ENCODE data around the gene CTU2.

Gene CTU2

GRCh38 chr16:88691924-88692560, 14.3 kb upstream of the CTU2 start:
- Histone ChIP-seq H3K27me3 (replicated peaks in 2 of 5; ENCODE audit: control insufficient read depth in 4 of 5, insufficient read depth in 5 of 5, low read length in 4 of 5) (no peaks in the 10 kb centered on the region), H3K36me3 (ENCODE audit: control insufficient read depth in 4 of 4, insufficient read depth in 4 of 4, low read length in 3 of 4) (peaks cover 0 to 25% (median 14%) of the 10 kb centered on the region in 4 experiments), H3K4me1 (ENCODE audit: control extremely low read depth in 1 of 4, control insufficient read depth in 4 of 4, insufficient read depth in 4 of 4, low read length in 3 of 4) (peaks cover 2 to 56% (median 39%) of the 10 kb centered on the region in 4 experiments), H3K9me3 (ENCODE audit: control extremely low read depth in 1 of 5, control insufficient read depth in 4 of 5, insufficient read depth in 2 of 5, low read depth in 1 of 5, low read length in 4 of 5) (no peaks in the 10 kb centered on the region), H3K27ac (ENCODE audit: insufficient read depth in 1 of 2, low read depth in 1 of 2, low read length in 2 of 2, poor library complexity in 1 of 2, severe bottlenecking in 2 of 2) (no peak overlapping the region), H3K4me3 (ENCODE audit: control insufficient read depth in 1 of 7, extremely low read depth in 1 of 7, insufficient read depth in 4 of 7, low read depth in 2 of 7, low read length in 6 of 7) (peak overlapping the region in 4 of 7 experiments; percentile 1 to 57 (median 20))
- ChIA-PET POLR2A (interaction anchor here (0.9 to 2.2 kb wide), 4 partner anchors 9 to 38 kb away, joined by 3 to 15 read pairs (median 8); partner anchors contain the start of genes CTU2 and RNF166), CTCF (interaction anchor here (1.6 kb wide), 1 partner anchor 10 kb away, joined by 5 read pairs; no protein-coding TSS in a partner anchor)
- DNase-seq, result peak; percentile 60 to 96 (median 92)
- WGBS (ENCODE audit: insufficient coverage), result 14% methylated on average over 25 of the region's 26 CpGs

- Histone ChIP-seq H3K4me3 (ENCODE audit: control insufficient read depth in 1 of 7, extremely low read depth in 1 of 7, insufficient read depth in 4 of 7, low read depth in 2 of 7, low read length in 6 of 7) (peak overlapping the region in 2 of 7 experiments; percentile 11 to 57), H3K36me3 (ENCODE audit: control insufficient read depth in 4 of 4, insufficient read depth in 4 of 4, low read length in 3 of 4) (peaks cover 0 to 33% (median 22%) of the 10 kb centered on the region in 4 experiments), H3K4me1 (ENCODE audit: control extremely low read depth in 1 of 4, control insufficient read depth in 4 of 4, insufficient read depth in 4 of 4, low read length in 3 of 4) (peaks cover 2 to 53% (median 36%) of the 10 kb centered on the region in 4 experiments), H3K9me3 (ENCODE audit: control extremely low read depth in 1 of 5, control insufficient read depth in 4 of 5, insufficient read depth in 2 of 5, low read depth in 1 of 5, low read length in 4 of 5) (no peaks in the 10 kb centered on the region), H3K27ac (ENCODE audit: insufficient read depth in 1 of 2, low read depth in 1 of 2, low read length in 2 of 2, poor library complexity in 1 of 2, severe bottlenecking in 2 of 2) (no peak overlapping the region), H3K27me3 (replicated peaks in 2 of 5; ENCODE audit: control insufficient read depth in 4 of 5, insufficient read depth in 5 of 5, low read length in 4 of 5) (no peaks in the 10 kb centered on the region)
- DNase-seq, result no peak
- CTCF ChIA-PET, result interaction anchor here (1.6 kb wide), 1 partner anchor 9 kb away, joined by 5 read pairs; no protein-coding TSS in a partner anchor
- POLR2A ChIA-PET, result interaction anchor here (1.5 to 2.2 kb wide), 3 partner anchors 8 to 14 kb away, joined by 6 to 15 read pairs (median 9); partner anchors contain the start of genes CTU2 and RNF166
- 50% methylated on average over 2 of the region's 10 CpGs for WGBS (ENCODE audit: insufficient coverage)
Measured at GRCh38 chr16:88692861-88693260, 13.4 kb upstream of the CTU2 start.

- Histone ChIP-seq H3K4me3 (ENCODE audit: control insufficient read depth in 1 of 7, extremely low read depth in 1 of 7, insufficient read depth in 4 of 7, low read depth in 2 of 7, low read length in 6 of 7) (peak overlapping the region in 2 of 7 experiments; percentile 11 to 57), H3K27me3 (replicated peaks in 2 of 5; ENCODE audit: control insufficient read depth in 4 of 5, insufficient read depth in 5 of 5, low read length in 4 of 5) (no peaks in the 10 kb centered on the region), H3K27ac (ENCODE audit: insufficient read depth in 1 of 2, low read depth in 1 of 2, low read length in 2 of 2, poor library complexity in 1 of 2, severe bottlenecking in 2 of 2) (no peak overlapping the region), H3K4me1 (ENCODE audit: control extremely low read depth in 1 of 4, control insufficient read depth in 4 of 4, insufficient read depth in 4 of 4, low read length in 3 of 4) (peaks cover 2 to 53% (median 33%) of the 10 kb centered on the region in 4 experiments), H3K36me3 (ENCODE audit: control insufficient read depth in 4 of 4, insufficient read depth in 4 of 4, low read length in 3 of 4) (peaks cover 0 to 40% (median 28%) of the 10 kb centered on the region in 4 experiments), H3K9me3 (ENCODE audit: control extremely low read depth in 1 of 5, control insufficient read depth in 4 of 5, insufficient read depth in 2 of 5, low read depth in 1 of 5, low read length in 4 of 5) (no peaks in the 10 kb centered on the region)
- CTCF ChIA-PET, result interaction anchor here (0.8 kb wide), 1 partner anchor 9 kb away, joined by 3 read pairs; no protein-coding TSS in a partner anchor
- 91% methylated on average over 24 of the region's 39 CpGs for WGBS (ENCODE audit: insufficient coverage)
- POLR2A ChIA-PET, result no interaction called here
- no peak for DNase-seq
Measured at GRCh38 chr16:88693420-88694177, 12.7 kb upstream of the CTU2 start.

GRCh38 chr16:88694221-88695087, 11.8 kb upstream of the CTU2 start:
- Histone ChIP-seq H3K4me1 (ENCODE audit: control extremely low read depth in 1 of 4, control insufficient read depth in 4 of 4, insufficient read depth in 4 of 4, low read length in 3 of 4) (peaks cover 2 to 57% (median 35%) of the 10 kb centered on the region in 4 experiments), H3K27ac (ENCODE audit: insufficient read depth in 1 of 2, low read depth in 1 of 2, low read length in 2 of 2, poor library complexity in 1 of 2, severe bottlenecking in 2 of 2) (no peak overlapping the region), H3K27me3 (replicated peaks in 2 of 5; ENCODE audit: control insufficient read depth in 4 of 5, insufficient read depth in 5 of 5, low read length in 4 of 5) (no peaks in the 10 kb centered on the region), H3K9me3 (ENCODE audit: control extremely low read depth in 1 of 5, control insufficient read depth in 4 of 5, insufficient read depth in 2 of 5, low read depth in 1 of 5, low read length in 4 of 5) (no peaks in the 10 kb centered on the region), H3K4me3 (ENCODE audit: control insufficient read depth in 1 of 7, extremely low read depth in 1 of 7, insufficient read depth in 4 of 7, low read depth in 2 of 7, low read length in 6 of 7) (no peak overlapping the region), H3K36me3 (ENCODE audit: control insufficient read depth in 4 of 4, insufficient read depth in 4 of 4, low read length in 3 of 4) (peaks cover 0 to 49% (median 36%) of the 10 kb centered on the region in 4 experiments)
- ChIA-PET CTCF (interaction anchor here (0.8 kb wide), 1 partner anchor 9 kb away, joined by 3 read pairs; no protein-coding TSS in a partner anchor), POLR2A (no interaction called here)
- 92% methylated on average over 33 of the region's 37 CpGs for WGBS (ENCODE audit: insufficient coverage)
- DNase-seq, result no peak

GRCh38 chr16:88695218-88695617, 11.1 kb upstream of the CTU2 start:
- 96% methylated on average over 14 of the region's 15 CpGs for WGBS (ENCODE audit: insufficient coverage)
- Histone ChIP-seq H3K36me3 (ENCODE audit: control insufficient read depth in 4 of 4, insufficient read depth in 4 of 4, low read length in 3 of 4) (peaks cover 0 to 56% (median 40%) of the 10 kb centered on the region in 4 experiments), H3K4me3 (ENCODE audit: control insufficient read depth in 1 of 7, extremely low read depth in 1 of 7, insufficient read depth in 4 of 7, low read depth in 2 of 7, low read length in 6 of 7) (no peak overlapping the region), H3K4me1 (ENCODE audit: control extremely low read depth in 1 of 4, control insufficient read depth in 4 of 4, insufficient read depth in 4 of 4, low read length in 3 of 4) (peaks cover 2 to 63% (median 43%) of the 10 kb centered on the region in 4 experiments), H3K27ac (ENCODE audit: insufficient read depth in 1 of 2, low read depth in 1 of 2, low read length in 2 of 2, poor library complexity in 1 of 2, severe bottlenecking in 2 of 2) (no peak overlapping the region), H3K9me3 (ENCODE audit: control extremely low read depth in 1 of 5, control insufficient read depth in 4 of 5, insufficient read depth in 2 of 5, low read depth in 1 of 5, low read length in 4 of 5) (no peaks in the 10 kb centered on the region), H3K27me3 (replicated peaks in 2 of 5; ENCODE audit: control insufficient read depth in 4 of 5, insufficient read depth in 5 of 5, low read length in 4 of 5) (no peaks in the 10 kb centered on the region)
- ChIA-PET POLR2A (no interaction called here), CTCF (no interaction called here)
- DNase-seq, result no peak

- Histone ChIP-seq H3K4me1 (ENCODE audit: control extremely low read depth in 1 of 4, control insufficient read depth in 4 of 4, insufficient read depth in 4 of 4, low read length in 3 of 4) (peaks cover 2 to 63% (median 48%) of the 10 kb centered on the region in 4 experiments), H3K27ac (ENCODE audit: insufficient read depth in 1 of 2, low read depth in 1 of 2, low read length in 2 of 2, poor library complexity in 1 of 2, severe bottlenecking in 2 of 2) (no peak overlapping the region), H3K9me3 (ENCODE audit: control extremely low read depth in 1 of 5, control insufficient read depth in 4 of 5, insufficient read depth in 2 of 5, low read depth in 1 of 5, low read length in 4 of 5) (no peaks in the 10 kb centered on the region), H3K4me3 (ENCODE audit: control insufficient read depth in 1 of 7, extremely low read depth in 1 of 7, insufficient read depth in 4 of 7, low read depth in 2 of 7, low read length in 6 of 7) (no peak overlapping the region), H3K36me3 (ENCODE audit: control insufficient read depth in 4 of 4, insufficient read depth in 4 of 4, low read length in 3 of 4) (peaks cover 0 to 60% (median 40%) of the 10 kb centered on the region in 4 experiments), H3K27me3 (replicated peaks in 2 of 5; ENCODE audit: control insufficient read depth in 4 of 5, insufficient read depth in 5 of 5, low read length in 4 of 5) (no peaks in the 10 kb centered on the region)
- ChIA-PET POLR2A (no interaction called here), CTCF (no interaction called here)
- WGBS (ENCODE audit: insufficient coverage), result 97% methylated on average over 7 of the region's 7 CpGs
- DNase-seq, result no peak
Measured at GRCh38 chr16:88695753-88696152, 10.6 kb upstream of the CTU2 start.
